ENCODE measurements around the gene TXNDC15. TPM values are rescaled to one million over a fixed set of nuclear protein-coding genes. Genes with fewer than 3 reads are reported as not detected.

The TXNDC15 gene
- total RNA-seq, 1 donor from 2014 or later = 46.5 TPM

DNA sequence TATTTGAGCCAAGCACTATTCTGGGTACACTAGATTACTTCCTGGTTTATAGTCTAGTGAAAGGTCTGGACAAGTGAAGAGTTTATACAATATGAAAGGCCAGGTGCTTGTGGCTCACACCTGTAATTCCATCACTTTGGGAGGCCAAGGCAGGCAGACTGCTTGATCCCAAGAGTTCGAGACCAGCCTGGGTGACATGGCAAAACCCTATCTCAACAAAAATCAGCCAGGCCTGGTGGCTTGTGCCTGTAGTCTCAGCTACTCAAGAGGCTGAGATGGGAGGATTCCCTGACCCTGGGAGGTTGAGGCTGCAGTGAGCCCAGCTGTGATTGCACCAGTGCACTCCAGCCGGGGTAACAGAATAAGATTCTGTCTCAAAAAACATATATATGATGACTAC is 9.5 kb upstream of the TXNDC15 start:
- Mint-ChIP-seq H3K27ac (no peak overlapping the region), H3K4me3 (ENCODE audit: low read depth) (no peak overlapping the region)

DNA sequence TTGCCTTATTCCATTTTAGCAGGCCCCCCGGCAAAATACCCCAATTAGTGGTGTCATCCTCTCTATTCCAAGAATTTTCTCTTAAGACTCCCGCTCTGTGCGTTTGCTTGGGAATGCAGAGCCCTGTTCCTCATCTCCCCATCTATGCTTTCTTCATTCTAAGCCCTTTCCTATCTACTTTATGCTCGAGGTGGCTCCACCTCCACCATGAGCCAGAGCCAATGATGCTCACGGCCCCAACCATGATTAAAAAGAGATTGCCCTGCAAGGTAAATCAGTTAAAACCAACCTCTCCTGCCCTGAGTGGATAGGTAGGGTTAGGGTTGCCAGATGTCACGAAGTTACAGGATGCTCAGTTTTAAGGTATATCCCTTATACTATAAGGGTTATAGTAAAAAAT is 677 bp upstream of the TXNDC15 start:
- no peak for DNase-seq (ENCODE audit: low spot score, unreplicated experiment)
- peaks cover 19% of the 10 kb centered on the region for H3K4me1 Mint-ChIP-seq (ENCODE audit: low read depth)
- TF ChIP-seq, protein P1, sequence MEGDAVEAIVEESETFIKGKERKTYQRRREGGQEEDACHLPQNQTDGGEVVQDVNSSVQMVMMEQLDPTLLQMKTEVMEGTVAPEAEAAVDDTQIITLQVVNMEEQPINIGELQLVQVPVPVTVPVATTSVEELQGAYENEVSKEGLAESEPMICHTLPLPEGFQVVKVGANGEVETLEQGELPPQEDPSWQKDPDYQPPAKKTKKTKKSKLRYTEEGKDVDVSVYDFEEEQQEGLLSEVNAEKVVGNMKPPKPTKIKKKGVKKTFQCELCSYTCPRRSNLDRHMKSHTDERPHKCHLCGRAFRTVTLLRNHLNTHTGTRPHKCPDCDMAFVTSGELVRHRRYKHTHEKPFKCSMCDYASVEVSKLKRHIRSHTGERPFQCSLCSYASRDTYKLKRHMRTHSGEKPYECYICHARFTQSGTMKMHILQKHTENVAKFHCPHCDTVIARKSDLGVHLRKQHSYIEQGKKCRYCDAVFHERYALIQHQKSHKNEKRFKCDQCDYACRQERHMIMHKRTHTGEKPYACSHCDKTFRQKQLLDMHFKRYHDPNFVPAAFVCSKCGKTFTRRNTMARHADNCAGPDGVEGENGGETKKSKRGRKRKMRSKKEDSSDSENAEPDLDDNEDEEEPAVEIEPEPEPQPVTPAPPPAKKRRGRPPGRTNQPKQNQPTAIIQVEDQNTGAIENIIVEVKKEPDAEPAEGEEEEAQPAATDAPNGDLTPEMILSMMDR (IDR thresholded peaks at IDR 0.05; ENCODE audit: unreplicated experiment) = no peak
- no peak overlapping the region for H3K27ac Mint-ChIP-seq
- H3K27me3 Mint-ChIP-seq = no peaks in the 10 kb centered on the region
- H3K9me3 Mint-ChIP-seq (ENCODE audit: low read depth) = no peaks in the 10 kb centered on the region
- H3K36me3 Mint-ChIP-seq (ENCODE audit: insufficient read depth) = peaks cover 2% of the 10 kb centered on the region
- peak overlapping the region; percentile 93 for H3K4me3 Mint-ChIP-seq (ENCODE audit: low read depth)

More for the DNA sequence above, 9.5 kb upstream of the TXNDC15 start:
- DNase-seq (ENCODE audit: low spot score, unreplicated experiment) = no peak
- peaks cover 7% of the 10 kb centered on the region for H3K36me3 Mint-ChIP-seq (ENCODE audit: insufficient read depth)
- H3K9me3 Mint-ChIP-seq (ENCODE audit: low read depth) = no peaks in the 10 kb centered on the region
- TF ChIP-seq, protein P1 (IDR thresholded peaks at IDR 0.05; ENCODE audit: unreplicated experiment) = no peak
- no peaks in the 10 kb centered on the region for H3K4me1 Mint-ChIP-seq (ENCODE audit: low read depth)
- no peaks in the 10 kb centered on the region for H3K27me3 Mint-ChIP-seq

DNA sequence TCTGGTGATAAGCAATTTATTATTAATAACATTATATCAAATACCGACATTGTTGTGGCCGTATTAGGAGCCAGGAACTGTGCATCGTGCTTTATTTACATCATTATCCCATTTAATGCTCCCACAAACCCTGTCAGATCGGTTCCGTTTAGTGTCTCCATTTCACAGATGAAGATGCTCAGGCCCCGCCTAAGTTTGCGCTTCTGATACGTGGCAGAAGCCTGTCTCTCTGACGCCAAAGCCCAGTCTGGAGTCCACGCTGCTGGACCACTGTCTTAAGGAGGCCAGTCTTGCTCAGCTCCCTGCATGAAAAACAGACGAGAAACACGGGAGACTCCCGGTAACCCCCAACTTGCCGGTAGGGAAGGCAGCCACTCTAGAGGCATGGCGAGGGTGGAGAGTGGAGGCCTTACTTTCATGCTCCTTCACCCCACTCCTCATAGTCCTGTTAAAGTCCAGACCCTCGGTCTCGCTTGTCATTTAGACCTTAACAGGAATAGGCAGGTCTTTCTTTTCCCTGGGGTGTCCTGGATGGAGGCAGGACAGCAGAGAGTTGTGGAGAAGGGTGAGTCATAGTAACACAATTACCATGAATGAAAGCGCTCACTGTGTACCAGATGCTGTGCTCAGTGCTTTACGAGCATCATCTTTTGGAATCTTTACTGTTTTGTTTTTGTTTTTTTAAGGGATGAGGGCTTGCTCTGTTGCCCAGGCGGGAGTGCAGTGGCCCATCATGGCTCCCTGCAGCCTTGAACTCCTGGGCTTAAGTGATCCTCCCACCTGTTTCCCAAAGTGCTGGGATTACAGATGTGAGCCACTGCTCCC is 872 bp downstream of the TXNDC15 start:
- peaks cover 4% of the 10 kb centered on the region for H3K36me3 Mint-ChIP-seq (ENCODE audit: insufficient read depth)
- H3K27me3 Mint-ChIP-seq = no peaks in the 10 kb centered on the region
- TF ChIP-seq, protein P1 (IDR thresholded peaks at IDR 0.05; ENCODE audit: unreplicated experiment) = no peak
- no peak for DNase-seq (ENCODE audit: low spot score, unreplicated experiment)
- H3K4me3 Mint-ChIP-seq (ENCODE audit: low read depth) = peak overlapping the region; percentile 93
- peaks cover 25% of the 10 kb centered on the region for H3K4me1 Mint-ChIP-seq (ENCODE audit: low read depth)
- no peaks in the 10 kb centered on the region for H3K9me3 Mint-ChIP-seq (ENCODE audit: low read depth)
- peak overlapping the region; percentile 97 for H3K27ac Mint-ChIP-seq

DNA sequence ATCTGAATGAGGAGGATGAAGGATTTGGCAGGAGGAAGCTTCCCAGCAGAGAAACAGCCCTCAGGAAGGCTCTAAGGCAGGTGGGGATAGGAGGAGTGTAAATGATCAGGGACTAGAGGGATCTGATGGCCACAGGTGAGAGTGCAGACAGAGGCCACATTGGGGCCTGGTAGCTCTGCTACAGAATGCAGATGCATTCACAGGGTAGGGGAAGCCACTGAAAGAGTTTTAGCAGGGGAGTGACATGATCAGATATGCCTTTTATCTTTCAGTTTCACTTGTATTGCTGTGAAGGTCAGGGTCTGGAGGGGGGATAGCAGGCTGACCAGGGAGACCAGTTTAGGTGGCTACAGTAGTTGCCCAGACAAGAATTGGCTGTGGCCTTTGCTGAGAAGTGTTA is 3.0 kb downstream of the TXNDC15 start:
- no peaks in the 10 kb centered on the region for H3K9me3 Mint-ChIP-seq (ENCODE audit: low read depth)
- TF ChIP-seq, protein P1 (IDR thresholded peaks at IDR 0.05; ENCODE audit: unreplicated experiment) = no peak
- peaks cover 29% of the 10 kb centered on the region for H3K4me1 Mint-ChIP-seq (ENCODE audit: low read depth)
- H3K4me3 Mint-ChIP-seq (ENCODE audit: low read depth) = no peak overlapping the region
- no peak for DNase-seq (ENCODE audit: low spot score, unreplicated experiment)
- no peak overlapping the region for H3K27ac Mint-ChIP-seq
- H3K27me3 Mint-ChIP-seq = no peaks in the 10 kb centered on the region
- H3K36me3 Mint-ChIP-seq (ENCODE audit: insufficient read depth) = peaks cover 8% of the 10 kb centered on the region

DNA sequence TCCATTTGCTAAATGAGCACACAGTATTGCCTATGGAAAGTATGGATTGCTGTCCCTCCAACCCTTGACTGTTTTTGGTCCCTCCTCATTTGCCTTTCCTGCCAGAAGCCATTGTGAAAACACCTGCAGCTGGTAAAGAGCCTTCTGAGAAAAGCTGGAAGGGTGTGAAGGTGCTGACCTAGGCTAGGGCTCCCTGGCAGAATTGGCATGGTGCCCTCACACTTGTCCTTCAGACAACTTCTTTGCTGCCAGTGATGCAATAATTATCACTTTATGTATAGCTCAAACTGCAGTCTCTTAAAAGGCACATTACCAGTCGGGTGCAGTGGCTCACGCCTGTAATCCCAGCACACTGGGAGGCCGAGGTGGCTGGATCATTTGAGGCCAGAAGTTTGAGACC is 4.2 kb downstream of the TXNDC15 start:
- H3K4me3 Mint-ChIP-seq (ENCODE audit: low read depth) = no peak overlapping the region
- H3K4me1 Mint-ChIP-seq (ENCODE audit: low read depth) = peaks cover 29% of the 10 kb centered on the region
- TF ChIP-seq, protein P1 (IDR thresholded peaks at IDR 0.05; ENCODE audit: unreplicated experiment) = no peak
- H3K27ac Mint-ChIP-seq = no peak overlapping the region
- no peaks in the 10 kb centered on the region for H3K9me3 Mint-ChIP-seq (ENCODE audit: low read depth)
- peaks cover 9% of the 10 kb centered on the region for H3K36me3 Mint-ChIP-seq (ENCODE audit: insufficient read depth)
- no peaks in the 10 kb centered on the region for H3K27me3 Mint-ChIP-seq
- DNase-seq (ENCODE audit: low spot score, unreplicated experiment) = no peak

All from progenitor cell of endocrine pancreas (in vitro differentiated cells).